M059J (cell line): Measurements from ENCODE around the gene CARS1. TPM values are rescaled to one million over a fixed set of nuclear protein-coding genes. Genes with fewer than 3 reads are reported as not detected.
A peak's percentile ranks its signal among the peaks of the same experiment; 100 is the strongest.

ENCODE experiments used
- DNase-seq: peaks from one replicate; pipeline ENCODE4 v3.0.0-alpha.2; 2012; ENCODE audit warnings: low read depth
- total RNA-seq: library from RNA; depleted of rRNA; stranded (reverse); fragments of >200 nt; shearing (Covaris generic); gene quantifications from 2 replicates; pipeline ENCODE4 v1.2.3, GENCODE V29; 2014

CARS1 gene
- total RNA-seq, 1 experiment from 2014 or later = 58.8 TPM

GRCh38 chr11:3040881-3041280 is 16.3 kb downstream of the CARS1 start:
- DNase-seq = no peak

GRCh38 chr11:3037945-3038271 is 19.3 kb downstream of the CARS1 start:
- DNase-seq = no peak

GRCh38 chr11:3037040-3037944 is 19.9 kb downstream of the CARS1 start:
- DNase-seq = peak; percentile 66

GRCh38 chr11:3036419-3036818 is 20.8 kb downstream of the CARS1 start:
- DNase-seq = no peak

GRCh38 chr11:3035333-3035732 is 21.9 kb downstream of the CARS1 start:
- no peak for DNase-seq

- DNase-seq = no peak
These were observed 26.7 kb downstream of the CARS1 start for GRCh38 chr11:3030289-3031070.

GRCh38 chr11:3028813-3029212 is 28.4 kb downstream of the CARS1 start:
- DNase-seq = no peak

GRCh38 chr11:3026803-3027202 is 30.4 kb downstream of the CARS1 start:
- no peak for DNase-seq

GRCh38 chr11:3022982-3023381 is 34.2 kb downstream of the CARS1 start:
- peak; percentile 61 for DNase-seq

GRCh38 chr11:3022300-3022967 is 34.8 kb downstream of the CARS1 start:
- DNase-seq = peak; percentile 45

GRCh38 chr11:3021125-3021524 is 36.1 kb downstream of the CARS1 start:
- peak; percentile 46 for DNase-seq

GRCh38 chr11:3020011-3020410 is 37.2 kb downstream of the CARS1 start:
- no peak for DNase-seq

GRCh38 chr11:3018596-3018995 is 38.6 kb downstream of the CARS1 start:
- no peak for DNase-seq

GRCh38 chr11:3016861-3017260 is 40.4 kb downstream of the CARS1 start:
- no peak for DNase-seq

GRCh38 chr11:3015796-3016195 is 41.4 kb downstream of the CARS1 start:
- no peak for DNase-seq

GRCh38 chr11:3014943-3015342 is 42.3 kb downstream of the CARS1 start:
- DNase-seq = no peak

GRCh38 chr11:3014057-3014938 is 42.9 kb downstream of the CARS1 start:
- no peak for DNase-seq

GRCh38 chr11:3011891-3012885 is 45.0 kb downstream of the CARS1 start:
- DNase-seq = no peak

- no peak for DNase-seq
These were observed 46.5 kb downstream of the CARS1 start for GRCh38 chr11:3010521-3011275.
